Adrenal gland (tissue), 12 donors: Measurements from ENCODE around the gene BRAF. TPM values are rescaled to one million over a fixed set of nuclear protein-coding genes. Genes with fewer than 3 reads are reported as not detected.
"Not testable (repeated sequence)": the region's sequence is repeated elsewhere in the genome, so short reads cannot be mapped to it uniquely, and the experiment has no call there.

ENCODE experiments used
- DNase-seq, 7 donors: peaks; one replicate each; pipeline ENCODE4 v3.0.0-alpha.2; 2019 to 2020
- H3K27ac ChIP-seq, 5 donors: fragments of 200-600 bp; sonication (generic) in 4 of 5; 1 replicate in 3 of 5; 2 replicates in 2 of 5; pipeline versions ENCODE4 v1.5.1 to v1.8.0; 2016 to 2020; ENCODE audit warnings: mild to moderate bottlenecking in 1 of 5
- H3K27me3 ChIP-seq: fragments of 200-600 bp; 2 replicates; pipeline ENCODE4 v1.8.0; 2021
- H3K36me3 ChIP-seq, 2 donors: fragments of 200-600 bp; replicated peaks in 1 of 2; 1 replicate in 1 of 2; 2 replicates in 1 of 2; pipeline versions ENCODE4 v1.5.1 to v1.8.0; 2018 to 2022
- H3K4me1 ChIP-seq, 2 donors: fragments of 200-600 bp; replicated peaks in 1 of 2; 1 replicate in 1 of 2; 2 replicates in 1 of 2; pipeline versions ENCODE4 v1.5.1 to v1.8.0; 2018 to 2021
- H3K4me3 ChIP-seq, 4 donors: fragments of 200-600 bp; sonication (generic) in 3 of 4; one replicate each; pipeline ENCODE4 v1.5.1; 2016 to 2018
- H3K9me3 ChIP-seq, 3 donors: fragments of 200-600 bp; sonication (generic) in 1 of 3; replicated peaks in 1 of 3; 1 replicate in 2 of 3; 2 replicates in 1 of 3; pipeline versions ENCODE4 v1.5.1 to v1.8.0; 2016 to 2021
- POLR2A ChIP-seq, 2 donors: fragments of 450-650 bp; IDR thresholded peaks; one replicate each; pipeline ENCODE4 v1.6.1; 2017; ENCODE audit warnings: antibody characterized with exemption in 2 of 2, mild to moderate bottlenecking in 2 of 2, moderate library complexity in 1 of 2
- WGBS, 4 donors: extraction: QIAGEN DNeasy Blood & Tissue Kit in 2 of 4; methylation state at CpG; one replicate each; pipeline versions ENCODE4 v1.1.5 to v1.1.7; 2013 to 2017; 5-methylcytosine and 5-hydroxymethylcytosine counted together
- intact Hi-C, 2 donors: fragments of 100-400 bp; cut with DNase I; formaldehyde crosslinking; loops; one replicate each; pipeline versions ENCODE4 v1.14.1 to v1.15.0; 2022 to 2023
- polyA plus RNA-seq, 3 donors: library from polyadenylated mRNA; stranded (reverse); fragments of 200-250 nt in 2 of 3; fragments of 350-450 nt in 1 of 3; fragmentation: Illumina TruSeq in 1 of 3; extraction: RNeasy Lipid Tissue Mini Kit (QIAGEN cat#74804) in 1 of 3; gene quantifications; one replicate each; pipeline ENCODE4 v1.2.3, GENCODE V29; 2013 to 2014
- total RNA-seq, 9 donors: library from RNA; depleted of rRNA in 4 of 9; stranded (reverse); fragments of >200 nt in 4 of 9; fragments of 120-200 nt in 1 of 9; fragmentation: NEBNext Ultra II Directional in 1 of 9; extraction: Animal tissue kit (Norgen Biotek cat#: 25700) in 1 of 9; gene quantifications; one replicate each; pipeline versions ENCODE4 v1.1.0 to v1.2.4, GENCODE V29; 2013 to 2023
- TF ChIP-seq, protein P1 (sequence below), 6 experiments: fragments of 450-650 bp in 4 of 6; fragments of 200-600 bp in 2 of 6; sonication (generic) in 1 of 6; IDR thresholded peaks; 1 replicate in 5 of 6; 2 replicates in 1 of 6; pipeline versions ENCODE4 v1.5.1 to v1.8.0; 2016 to 2021; ENCODE audit warnings: antibody characterized with exemption in 6 of 6, mild to moderate bottlenecking in 2 of 6, moderate library complexity in 1 of 6
- donor health status: healthy with polysubstance abuse.
- donor health status: Bipolar disorder and iron deficiency.
- donor health status: DM: yes; HTN: yes; CAD: no.
- donor health status: DM: no; HTN: no; CAD: no.
- donor health status: DM: no; HTN: no; CAD: no.
- donor health status: DM: yes; HTN: yes; CAD: no.

Gene BRAF
- total and polyA plus RNA-seq, 12 donors, result 5.0 to 50.3 (median 25.5) TPM

DNA sequence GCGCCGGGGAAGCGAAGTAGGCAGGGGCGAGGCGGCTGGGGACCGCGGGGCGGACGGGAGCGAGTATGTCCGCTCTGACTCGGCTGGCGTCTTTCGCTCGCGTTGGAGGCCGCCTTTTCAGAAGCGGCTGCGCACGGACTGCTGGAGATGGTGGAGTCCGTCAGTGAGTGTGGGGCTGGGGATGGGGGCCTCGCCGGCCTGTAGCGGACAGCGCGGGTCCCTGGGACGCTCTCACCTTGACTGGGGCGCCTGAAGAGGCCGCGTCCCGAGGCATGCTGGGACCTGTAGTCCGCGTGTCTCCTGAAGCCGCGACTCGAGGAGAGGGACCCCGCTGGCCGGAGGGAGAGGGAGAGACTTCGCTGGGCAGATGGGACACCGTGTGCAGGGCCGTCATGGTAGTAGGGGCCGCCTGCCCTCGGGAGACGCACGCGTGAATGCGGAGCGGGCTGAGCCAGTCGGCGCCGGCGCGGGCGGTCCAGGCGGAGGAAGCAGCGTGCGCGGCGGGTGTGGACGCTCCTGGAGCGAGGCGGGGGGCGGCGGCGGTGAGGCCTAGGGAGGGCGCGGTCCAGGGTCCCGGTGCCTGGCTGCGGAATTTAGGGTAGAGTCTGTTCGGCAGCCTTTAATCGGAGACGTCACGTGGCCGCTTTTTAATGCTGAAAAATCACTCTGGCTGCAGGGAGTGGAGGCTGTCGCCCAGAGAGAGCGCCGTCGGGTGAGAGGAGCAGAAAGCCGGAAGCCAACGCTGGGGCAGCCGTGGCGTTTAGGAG, 227.9 kb downstream of the BRAF start, which contains the start of gene NDUFB2:
TSS of gene NDUFB2 (plus strand) at position 29 of the 767 bp plus-strand sequence. CDS start at position 66, 37 bp downstream.
- Histone ChIP-seq H3K27me3 (no peaks in the 10 kb centered on the region), H3K9me3 (no peaks in the 10 kb centered on the region), H3K36me3 (no peaks in the 10 kb centered on the region), H3K27ac (peak within 1 kb of the TSS; percentile 75 to 96 (median 89)), H3K4me3 (peak within 1 kb of the TSS; percentile 68 to 79 (median 76)), H3K4me1 (peaks cover 19 to 28% of the 10 kb centered on the region in 2 donors)
- intact Hi-C loops, result no loop called here
- peak; percentile 72 to 86 (median 80) for DNase-seq
- peak; percentile 83 to 89 for TF ChIP-seq POLR2A (IDR thresholded peaks at IDR 0.05)
- TF ChIP-seq, protein P1, sequence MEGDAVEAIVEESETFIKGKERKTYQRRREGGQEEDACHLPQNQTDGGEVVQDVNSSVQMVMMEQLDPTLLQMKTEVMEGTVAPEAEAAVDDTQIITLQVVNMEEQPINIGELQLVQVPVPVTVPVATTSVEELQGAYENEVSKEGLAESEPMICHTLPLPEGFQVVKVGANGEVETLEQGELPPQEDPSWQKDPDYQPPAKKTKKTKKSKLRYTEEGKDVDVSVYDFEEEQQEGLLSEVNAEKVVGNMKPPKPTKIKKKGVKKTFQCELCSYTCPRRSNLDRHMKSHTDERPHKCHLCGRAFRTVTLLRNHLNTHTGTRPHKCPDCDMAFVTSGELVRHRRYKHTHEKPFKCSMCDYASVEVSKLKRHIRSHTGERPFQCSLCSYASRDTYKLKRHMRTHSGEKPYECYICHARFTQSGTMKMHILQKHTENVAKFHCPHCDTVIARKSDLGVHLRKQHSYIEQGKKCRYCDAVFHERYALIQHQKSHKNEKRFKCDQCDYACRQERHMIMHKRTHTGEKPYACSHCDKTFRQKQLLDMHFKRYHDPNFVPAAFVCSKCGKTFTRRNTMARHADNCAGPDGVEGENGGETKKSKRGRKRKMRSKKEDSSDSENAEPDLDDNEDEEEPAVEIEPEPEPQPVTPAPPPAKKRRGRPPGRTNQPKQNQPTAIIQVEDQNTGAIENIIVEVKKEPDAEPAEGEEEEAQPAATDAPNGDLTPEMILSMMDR (IDR thresholded peaks at IDR 0.05), result peak in 1 of 6 experiments; percentile 29
- 0% methylated on average over 4 to 82 of the region's 82 CpGs for WGBS, 4 donors

DNA sequence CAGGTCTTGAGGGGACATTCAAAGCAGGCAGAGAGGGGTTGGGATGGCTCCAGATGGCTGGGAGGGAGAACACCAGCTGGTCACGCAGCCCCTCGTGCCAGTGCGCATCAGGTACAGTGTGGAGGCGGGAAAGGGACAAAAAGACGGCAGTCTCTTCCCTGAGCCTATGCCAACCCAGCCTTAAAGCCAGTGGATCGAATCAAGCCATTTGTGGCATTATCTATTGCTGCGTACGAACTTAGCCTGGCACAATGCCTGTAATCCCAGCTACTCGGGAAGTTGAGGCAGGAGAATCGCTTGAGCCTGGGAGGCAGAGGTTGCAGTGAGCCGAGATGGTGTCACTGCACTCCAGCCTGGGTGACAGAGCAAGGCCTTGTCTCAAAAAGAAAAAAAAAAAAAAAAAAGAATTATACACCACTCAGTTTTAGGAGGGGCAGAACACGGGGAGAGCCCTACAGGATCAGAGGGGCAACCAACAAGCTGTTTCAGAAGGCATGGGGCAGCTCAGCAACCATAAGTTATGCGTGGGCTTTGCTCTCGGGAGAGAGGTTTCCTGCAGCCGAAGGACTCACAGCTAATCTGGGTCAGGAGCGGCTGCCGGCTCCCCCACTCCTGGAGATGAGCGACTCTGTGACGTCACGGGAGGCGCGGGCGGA, 228.6 kb downstream of the BRAF start:
- intact Hi-C loops, result no loop called here
- WGBS, 4 donors, result 15 to 24% (median 17%) methylated on average over 16 to 23 of the region's 23 CpGs
- peaks cover 19 to 28% of the 10 kb centered on the region in 2 donors for H3K4me1 ChIP-seq
- H3K9me3 ChIP-seq, result no peaks in the 10 kb centered on the region
- H3K27me3 ChIP-seq, result no peaks in the 10 kb centered on the region
- H3K27ac ChIP-seq, result peak overlapping the region; percentile 75 to 96 (median 89)
- peak; percentile 96 to 98 (median 97) for DNase-seq
- H3K4me3 ChIP-seq, result peak overlapping the region in 3 of 4 donors; percentile 68 to 79 (median 73)
- no peaks in the 10 kb centered on the region for H3K36me3 ChIP-seq
- TF ChIP-seq POLR2A (IDR thresholded peaks at IDR 0.05), result no peak
- TF ChIP-seq, protein P1 (IDR thresholded peaks at IDR 0.05), result no peak

DNA sequence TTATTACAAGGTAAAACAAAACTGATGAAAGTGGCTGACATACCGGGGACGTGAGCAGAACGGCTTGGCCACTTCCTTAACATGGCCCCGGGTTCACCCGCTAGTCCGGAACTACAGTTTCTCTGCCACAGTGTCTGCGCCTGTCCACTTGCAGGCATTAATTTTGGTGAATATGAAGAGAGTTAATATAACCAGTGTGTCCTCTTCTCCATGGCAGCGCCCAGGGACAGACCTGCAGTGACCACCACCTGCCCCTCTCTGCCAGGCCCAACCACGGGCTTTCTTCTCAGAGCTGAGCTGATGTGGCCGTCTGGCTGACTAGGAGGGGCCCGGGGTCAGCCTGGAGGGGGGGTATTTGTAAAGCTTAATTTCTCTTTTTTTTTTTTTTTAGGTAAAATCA, 229.3 kb downstream of the BRAF start:
- WGBS, 4 donors, result 93 to 96% (median 94%) methylated on average over 11 of the region's 11 CpGs
- peak in 2 of 7 donors; percentile 12 to 56 for DNase-seq
- H3K36me3 ChIP-seq, result no peaks in the 10 kb centered on the region
- H3K9me3 ChIP-seq, result no peaks in the 10 kb centered on the region
- H3K27me3 ChIP-seq, result no peaks in the 10 kb centered on the region
- no peak overlapping the region for H3K4me3 ChIP-seq
- TF ChIP-seq, protein P1 (IDR thresholded peaks at IDR 0.05), result no peak
- TF ChIP-seq POLR2A (IDR thresholded peaks at IDR 0.05), result no peak
- H3K27ac ChIP-seq, result peak overlapping the region in 2 of 5 donors; percentile 89 to 94
- H3K4me1 ChIP-seq, result peaks cover 19 to 28% of the 10 kb centered on the region in 2 donors
- intact Hi-C loops, result no loop called here

DNA sequence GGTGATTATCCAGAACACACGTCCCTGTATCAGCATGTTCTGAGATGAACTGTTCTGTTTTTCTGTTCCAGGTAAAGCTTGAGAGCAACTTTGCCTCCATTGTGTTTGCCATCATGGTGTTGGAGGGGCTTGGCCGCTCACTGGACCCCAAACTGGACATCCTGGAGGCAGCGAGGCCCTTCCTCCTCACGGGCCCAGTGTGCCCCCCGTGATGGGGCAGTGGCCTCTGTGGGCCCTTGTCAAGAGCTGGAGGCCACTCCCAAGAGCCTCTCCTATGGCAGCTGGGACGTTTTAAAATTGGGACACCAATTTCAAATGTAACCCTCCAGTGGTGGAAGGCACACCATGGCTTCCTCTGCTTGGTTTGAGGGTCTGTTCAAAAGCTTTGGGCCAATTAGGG, 230.1 kb downstream of the BRAF start:
- Histone ChIP-seq H3K27ac (no peak overlapping the region), H3K36me3 (no peaks in the 10 kb centered on the region), H3K27me3 (no peaks in the 10 kb centered on the region), H3K9me3 (no peaks in the 10 kb centered on the region), H3K4me1 (peaks cover 18 to 27% of the 10 kb centered on the region in 2 donors), H3K4me3 (no peak overlapping the region)
- intact Hi-C loops, result no loop called here
- peak in 2 of 7 donors; percentile 6 to 48 for DNase-seq
- 84 to 93% (median 91%) methylated on average over 3 to 6 of the region's 6 CpGs for WGBS, 4 donors
- TF ChIP-seq POLR2A (IDR thresholded peaks at IDR 0.05), result no peak
- TF ChIP-seq, protein P1 (IDR thresholded peaks at IDR 0.05), result no peak

DNA sequence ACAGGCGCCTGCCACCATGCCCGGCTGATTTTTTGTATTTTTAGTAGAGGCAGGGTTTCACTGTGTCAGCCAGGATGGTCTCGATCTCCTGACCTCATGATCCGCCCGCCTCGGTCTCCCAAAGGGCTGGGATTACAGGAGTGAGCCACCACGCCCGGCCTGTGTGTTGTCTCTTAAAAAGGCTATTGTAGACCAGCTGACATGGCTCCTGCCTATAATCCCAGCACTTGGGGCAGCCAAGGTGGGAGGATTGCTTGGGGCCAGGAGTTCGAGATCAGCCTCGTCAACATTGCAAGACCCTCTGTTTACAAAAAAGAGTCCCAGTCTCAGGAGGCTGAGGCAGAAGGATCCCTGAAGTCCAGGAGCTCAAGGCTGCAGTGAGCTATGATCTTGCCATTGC, 230.9 kb downstream of the BRAF start:
- peak in 2 of 7 donors; percentile 5 to 48 for DNase-seq
- H3K27ac ChIP-seq, H3K9me3 ChIP-seq, H3K27me3 ChIP-seq, H3K4me3 ChIP-seq, H3K36me3 ChIP-seq, intact Hi-C loops: not testable (repeated sequence)
- 95 to 97% (median 96%) methylated on average over 9 to 10 of the region's 10 CpGs for WGBS, 4 donors
- H3K4me1 ChIP-seq, result peaks cover 14 to 22% of the 10 kb centered on the region in 2 donors
